ENCODE results near the gene PTGS1. TPM values are rescaled to one million over a fixed set of nuclear protein-coding genes. Genes with fewer than 3 reads are reported as not detected.

Gene PTGS1
- total RNA-seq, 1 donor from 2014 or later, result 16.4 TPM

DNA sequence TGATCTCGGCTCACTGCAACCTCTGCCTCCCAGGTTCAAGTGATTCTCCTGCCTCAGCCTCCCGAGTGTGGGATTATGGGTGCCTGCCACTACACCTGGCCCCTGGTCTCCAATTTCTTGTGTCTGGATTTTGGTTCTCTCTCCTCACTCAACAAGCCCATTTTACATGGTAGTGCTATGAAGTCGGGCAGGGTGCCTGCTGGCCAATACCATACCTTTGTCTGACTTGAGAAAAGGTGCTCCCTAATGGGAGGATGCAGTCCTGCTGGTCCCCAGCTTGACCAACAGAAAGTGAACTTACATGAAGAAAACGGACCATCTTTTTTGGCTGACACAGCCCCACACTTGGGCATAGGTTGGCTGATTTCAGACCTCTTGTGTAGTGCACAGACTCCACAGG is 21.6 kb upstream of the PTGS1 start:
- Histone ChIP-seq H3K27ac (no peak overlapping the region), H3K4me1 (peaks cover 9% of the 10 kb centered on the region), H3K9me3 (no peaks in the 10 kb centered on the region), H3K4me3 (no peak overlapping the region), H3K36me3 (no peaks in the 10 kb centered on the region), H3K27me3 (no peaks in the 10 kb centered on the region)
- DNase-seq (no peak), ATAC-seq (no peak)
- intact Hi-C loops (cut with DNase I), result no loop called here
- TF ChIP-seq CTCF (IDR thresholded peaks at IDR 0.05), result no peak

DNA sequence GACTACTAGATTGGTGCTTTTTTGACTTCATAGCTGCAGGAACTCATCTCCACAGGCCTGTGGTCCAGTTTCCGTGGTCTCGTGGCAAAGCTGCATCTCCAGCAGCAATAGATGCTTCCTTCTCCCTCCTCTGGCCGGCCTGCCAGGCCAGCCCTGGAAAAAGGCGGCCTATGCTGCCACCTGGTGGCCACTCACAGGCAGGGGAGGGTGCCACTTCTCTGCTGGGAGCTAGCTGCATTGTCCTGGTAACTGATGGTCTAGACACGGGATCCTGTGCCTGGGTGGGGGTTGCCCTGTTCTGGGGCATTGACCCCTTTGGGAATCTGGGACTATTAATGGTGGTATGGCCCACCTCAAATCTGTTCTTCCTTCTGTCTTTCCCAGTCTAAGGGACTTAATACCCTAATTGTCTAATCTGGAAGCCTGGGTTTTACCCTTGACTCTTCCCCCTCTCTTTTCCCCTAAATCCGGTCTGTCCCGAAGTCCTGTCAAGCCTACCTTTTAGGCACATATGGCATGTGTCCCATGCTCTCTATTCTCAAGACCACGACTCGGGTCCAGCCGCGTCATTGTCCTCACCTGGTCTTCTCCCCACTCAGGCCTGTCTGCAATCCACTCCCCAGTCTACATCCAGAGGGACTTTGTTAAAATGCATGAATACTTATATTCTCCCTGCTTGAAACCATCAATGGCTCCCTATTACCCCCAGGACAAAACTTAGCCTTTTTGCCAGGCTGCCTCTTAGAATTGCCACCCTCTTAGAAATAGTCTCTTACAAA is 20.1 kb upstream of the PTGS1 start:
- no peaks in the 10 kb centered on the region for H3K9me3 ChIP-seq
- peak; percentile 97 for TF ChIP-seq CTCF (IDR thresholded peaks at IDR 0.05)
- peak; percentile 89 for DNase-seq
- peak; percentile 91 for ATAC-seq
- no peaks in the 10 kb centered on the region for H3K36me3 ChIP-seq
- no peak overlapping the region for H3K27ac ChIP-seq
- intact Hi-C loops (cut with DNase I), result loop anchor here (2.0 kb wide), 1 partner anchor 226 kb away; no protein-coding TSS in a partner anchor
- peaks cover 9% of the 10 kb centered on the region for H3K4me1 ChIP-seq
- H3K27me3 ChIP-seq, result no peaks in the 10 kb centered on the region
- no peak overlapping the region for H3K4me3 ChIP-seq

GRCh38 chr9:122354536-122355199 is 16.2 kb upstream of the PTGS1 start:
- intact Hi-C loops (cut with DNase I), result no loop called here
- peak; percentile 66 for ATAC-seq
- Histone ChIP-seq H3K27me3 (no peaks in the 10 kb centered on the region), H3K9me3 (no peaks in the 10 kb centered on the region), H3K4me3 (no peak overlapping the region), H3K36me3 (no peaks in the 10 kb centered on the region), H3K4me1 (no peaks in the 10 kb centered on the region), H3K27ac (no peak overlapping the region)
- no peak for TF ChIP-seq CTCF (IDR thresholded peaks at IDR 0.05)
- no peak for DNase-seq

GRCh38 chr9:122355336-122355875 is 15.4 kb upstream of the PTGS1 start:
- DNase-seq, result no peak
- intact Hi-C loops (cut with DNase I), result no loop called here
- Histone ChIP-seq H3K9me3 (no peaks in the 10 kb centered on the region), H3K27ac (no peak overlapping the region), H3K27me3 (no peaks in the 10 kb centered on the region), H3K36me3 (no peaks in the 10 kb centered on the region), H3K4me3 (no peak overlapping the region), H3K4me1 (no peaks in the 10 kb centered on the region)
- peak; percentile 77 for ATAC-seq
- no peak for TF ChIP-seq CTCF (IDR thresholded peaks at IDR 0.05)

GRCh38 chr9:122356627-122357026 is 14.2 kb upstream of the PTGS1 start:
- no peak for DNase-seq
- no peaks in the 10 kb centered on the region for H3K36me3 ChIP-seq
- intact Hi-C loops (cut with DNase I), result no loop called here

More at GRCh38 chr9:122356627-122357026, 14.2 kb upstream of the PTGS1 start:
- H3K4me3 ChIP-seq, result no peak overlapping the region
- ATAC-seq, result no peak
- no peaks in the 10 kb centered on the region for H3K4me1 ChIP-seq
- peak; percentile 19 for TF ChIP-seq CTCF (IDR thresholded peaks at IDR 0.05)
- no peak overlapping the region for H3K27ac ChIP-seq
- no peaks in the 10 kb centered on the region for H3K9me3 ChIP-seq
- no peaks in the 10 kb centered on the region for H3K27me3 ChIP-seq

All from upper lobe of right lung (tissue), 1 donor.